SK-N-SH (cell line): Measurements from ENCODE around the gene PDIK1L. TPM values are rescaled to one million over a fixed set of nuclear protein-coding genes. Genes with fewer than 3 reads are reported as not detected.
A peak's percentile ranks its signal among the peaks of the same experiment; 100 is the strongest.

Experiments used
- CTCF ChIA-PET: fragments of 300-600, 350-600 bp; formaldehyde crosslinking; extraction: SDS; loops from one replicate; lab custom pipeline; 2021; lab: Yijun Ruan, JAX
- POLR2A ChIA-PET: fragments of 350-600 bp; sonication (Branson Sonifier 250); formaldehyde crosslinking; extraction: SDS; loops from one replicate; lab custom pipeline; 2020; ENCODE audit warnings: antibody characterized with exemption, inconsistent platforms; lab: Yijun Ruan, JAX
- DNase-seq: peaks from one replicate; pipeline ENCODE4 v3.0.0; 2012
- H2AFZ ChIP-seq: fragments of 200-600 bp; sonication (generic); 2 replicates; pipeline ENCODE4 v1.8.1; 2016; ENCODE audit warnings: antibody characterized with exemption, mild to moderate bottlenecking, low read depth
- H3F3A ChIP-seq: fragments of 200-600 bp; sonication (generic); replicated peaks from 2 replicates; pipeline ENCODE3; 2016; ENCODE audit warnings: antibody characterized with exemption, mild to moderate bottlenecking; ENCODE audit not compliant: insufficient read depth
- H3K27ac ChIP-seq, 2 experiments: fragments of 200-500 bp in 1 of 2; fragments of 200-600 bp in 1 of 2; sonication (Bioruptor generic) in 1 of 2; sonication (generic), shearing (Covaris generic) in 1 of 2; 2 replicates each; pipeline versions ENCODE4 v1.5.1 to v1.6.1; 2014 to 2016; ENCODE audit warnings: low read depth in 2 of 2, inconsistent platforms in 1 of 2, low read length in 1 of 2, mild to moderate bottlenecking in 1 of 2, mixed read lengths in 1 of 2
- H3K27me3 ChIP-seq: fragments of 200-600 bp; sonication (generic), shearing (Covaris generic); 2 replicates; pipeline ENCODE4 v1.6.1; 2016; ENCODE audit warnings: mixed run types; ENCODE audit not compliant: insufficient read depth
- H3K36me3 ChIP-seq, 2 experiments: fragments of 200-500 bp in 1 of 2; fragments of 200-600 bp in 1 of 2; sonication (Bioruptor generic) in 1 of 2; sonication (generic) in 1 of 2; replicated peaks in 1 of 2; 2 replicates each; pipeline versions ENCODE3 to v1.5.1; 2014 to 2016; ENCODE audit warnings: low read length in 1 of 2, mild to moderate bottlenecking in 1 of 2; ENCODE audit not compliant: insufficient read depth in 2 of 2, control insufficient read depth in 1 of 2
- H3K4me1 ChIP-seq, 2 experiments: fragments of 200-500 bp in 1 of 2; fragments of 200-600 bp in 1 of 2; sonication (Bioruptor generic) in 1 of 2; sonication (generic), shearing (Covaris generic) in 1 of 2; 2 replicates each; pipeline versions ENCODE4 v1.5.1 to v1.6.1; 2014 to 2016; ENCODE audit warnings: low read depth in 1 of 2, low read length in 1 of 2, mixed run types in 1 of 2; ENCODE audit not compliant: insufficient read depth in 2 of 2, control insufficient read depth in 1 of 2
- H3K4me2 ChIP-seq: fragments of 200-600 bp; sonication (generic), shearing (Covaris generic); 2 replicates; pipeline ENCODE4 v1.6.1; 2017; ENCODE audit warnings: mixed run types
- H3K4me3 ChIP-seq, 2 experiments: fragments of 200-500 bp in 1 of 2; fragments of 200-600 bp in 1 of 2; sonication (Bioruptor generic) in 1 of 2; sonication (generic), shearing (Covaris generic) in 1 of 2; 2 replicates each; pipeline versions ENCODE4 v1.5.1 to v1.8.1; 2014 to 2016; ENCODE audit warnings: low read depth in 2 of 2, inconsistent platforms in 1 of 2, low read length in 1 of 2, mild to moderate bottlenecking in 1 of 2, mixed read lengths in 1 of 2, moderate library complexity in 1 of 2
- H3K79me2 ChIP-seq: fragments of 200-600 bp; sonication (generic); 2 replicates; pipeline ENCODE4 v1.8.1; 2017; ENCODE audit warnings: mild to moderate bottlenecking; ENCODE audit not compliant: insufficient read depth
- H3K9ac ChIP-seq: fragments of 200-600 bp; sonication (generic); 2 replicates; pipeline ENCODE4 v1.6.1; 2017; ENCODE audit warnings: mixed run types
- H3K9me2 ChIP-seq: fragments of 200-600 bp; sonication (generic); 2 replicates; pipeline ENCODE4 v1.6.1; 2017; ENCODE audit warnings: mixed run types
- H3K9me3 ChIP-seq: fragments of 200-600 bp; sonication (generic); 2 replicates; pipeline ENCODE4 v1.6.1; 2017; ENCODE audit warnings: mixed run types, mild to moderate bottlenecking, moderate library complexity
- H4K20me1 ChIP-seq: fragments of 200-600 bp; sonication (generic); 2 replicates; pipeline ENCODE4 v1.6.1; 2017; ENCODE audit warnings: mild to moderate bottlenecking, mixed run types; ENCODE audit not compliant: insufficient read depth
- CHD2 ChIP-seq: fragments of 150-350 bp; IDR thresholded peaks from 2 replicates; pipeline ENCODE4 v1.6.1; 2018; ENCODE audit warnings: low read length; ENCODE audit not compliant: partially characterized antibody
- ELF1 ChIP-seq: IDR thresholded peaks from 2 replicates; pipeline ENCODE4 v1.4.0; 2012
- EP300 ChIP-seq, 2 experiments: IDR thresholded peaks; 2 replicates each; pipeline versions ENCODE4 v1.4.0 to v1.6.1; 2012; ENCODE audit warnings: borderline replicate concordance in 1 of 2, low read depth in 1 of 2, low read length in 1 of 2
- EZH2phosphoT487 ChIP-seq: fragments of 200-600 bp; sonication (generic); IDR thresholded peaks from 2 replicates; pipeline ENCODE4 v1.6.1; 2017; ENCODE audit warnings: low read depth, mixed run types, mild to moderate bottlenecking, antibody characterized with exemption, moderate library complexity, borderline replicate concordance
- FOSL2 ChIP-seq: IDR thresholded peaks from 2 replicates; pipeline ENCODE4 v1.4.0; 2012; ENCODE audit warnings: low read depth, mild to moderate bottlenecking, moderate library complexity, borderline replicate concordance
- GABPA ChIP-seq: IDR thresholded peaks from 2 replicates; pipeline ENCODE4 v1.4.0; 2012; ENCODE audit warnings: low read depth, mild to moderate bottlenecking
- GATA2 ChIP-seq: sonication (generic); formaldehyde crosslinking; IDR thresholded peaks from 2 replicates; pipeline ENCODE4 v1.5.0; 2020; ENCODE audit warnings: mild to moderate bottlenecking, missing genetic modification reagents
- MAX ChIP-seq: IDR thresholded peaks from 2 replicates; pipeline ENCODE4 v1.4.0; 2012; ENCODE audit warnings: low read depth
- NFIC ChIP-seq: IDR thresholded peaks from 2 replicates; pipeline ENCODE4 v1.4.0; 2012; ENCODE audit warnings: borderline replicate concordance
- POLR2AphosphoS5 ChIP-seq: IDR thresholded peaks from 2 replicates; pipeline ENCODE4 v1.6.1; 2012; ENCODE audit warnings: low read depth, low read length
- RAD21 ChIP-seq: IDR thresholded peaks from 2 replicates; pipeline ENCODE4 v1.6.1; 2012; ENCODE audit warnings: mild to moderate bottlenecking, low read length
- RCOR1 ChIP-seq: fragments of 150-350 bp; IDR thresholded peaks from 2 replicates; pipeline ENCODE4 v1.6.1; 2017; ENCODE audit warnings: antibody characterized with exemption, low read length
- RFX5 ChIP-seq: IDR thresholded peaks from 2 replicates; pipeline ENCODE4 v1.6.1; 2012; ENCODE audit warnings: mild to moderate bottlenecking, improper control_type of control experiment, low read length
- SIN3A ChIP-seq: IDR thresholded peaks from 2 replicates; pipeline ENCODE4 v1.6.1; 2012; ENCODE audit warnings: low read depth, mild to moderate bottlenecking, low read length, moderate library complexity, borderline replicate concordance
- TAF1 ChIP-seq: IDR thresholded peaks from 2 replicates; pipeline ENCODE4 v1.6.1; 2012; ENCODE audit warnings: low read depth, mild to moderate bottlenecking, low read length, moderate library complexity, borderline replicate concordance
- TCF12 ChIP-seq: IDR thresholded peaks from 2 replicates; pipeline ENCODE4 v1.4.0; 2012
- TEAD4 ChIP-seq: IDR thresholded peaks from 2 replicates; pipeline ENCODE4 v1.4.0; 2012; ENCODE audit warnings: mild to moderate bottlenecking, borderline replicate concordance; ENCODE audit not compliant: insufficient read depth
- USF2 ChIP-seq: fragments of 150-350 bp; IDR thresholded peaks from 2 replicates; pipeline ENCODE4 v1.6.1; 2017; ENCODE audit warnings: antibody characterized with exemption, low read length, low read depth, borderline replicate concordance
- ZBTB33 ChIP-seq: IDR thresholded peaks from 2 replicates; pipeline ENCODE4 v1.4.0; 2012; ENCODE audit warnings: low read depth, borderline replicate concordance
- WGBS: methylation state at CpG from one replicate; pipeline ENCODE4 v1.1.6; 2017; ENCODE audit warnings: low lambda C conversion rate; 5-methylcytosine and 5-hydroxymethylcytosine counted together
- polyA plus RNA-seq, 3 experiments: library from polyadenylated mRNA; depleted of rRNA; stranded (reverse); fragments of >200 nt; gene quantifications; 2 replicates each; pipeline ENCODE4 v1.2.3, GENCODE V29; 2012
- TF ChIP-seq, protein P1 (sequence below): IDR thresholded peaks from 2 replicates; pipeline ENCODE4 v1.4.0; 2012; ENCODE audit warnings: low read depth, borderline replicate concordance
- TF ChIP-seq, protein P2 (sequence below): fragments of 200-600 bp; sonication (generic); IDR thresholded peaks from 2 replicates; pipeline ENCODE4 v1.6.1; 2017; ENCODE audit warnings: antibody characterized with exemption, mild to moderate bottlenecking, moderate library complexity
- TF ChIP-seq, protein P3 (sequence below): fragments of 150-350 bp; IDR thresholded peaks from 2 replicates; pipeline ENCODE4 v1.6.1; 2016; ENCODE audit warnings: mild to moderate bottlenecking, low read depth, low read length
- TF ChIP-seq, protein P4 (sequence below): IDR thresholded peaks from 2 replicates; pipeline ENCODE4; 2012

Gene PDIK1L
- polyA plus RNA-seq, 1 of the 3 experiments (the other 2 are of a cell fraction), result 1.2 TPM

DNA sequence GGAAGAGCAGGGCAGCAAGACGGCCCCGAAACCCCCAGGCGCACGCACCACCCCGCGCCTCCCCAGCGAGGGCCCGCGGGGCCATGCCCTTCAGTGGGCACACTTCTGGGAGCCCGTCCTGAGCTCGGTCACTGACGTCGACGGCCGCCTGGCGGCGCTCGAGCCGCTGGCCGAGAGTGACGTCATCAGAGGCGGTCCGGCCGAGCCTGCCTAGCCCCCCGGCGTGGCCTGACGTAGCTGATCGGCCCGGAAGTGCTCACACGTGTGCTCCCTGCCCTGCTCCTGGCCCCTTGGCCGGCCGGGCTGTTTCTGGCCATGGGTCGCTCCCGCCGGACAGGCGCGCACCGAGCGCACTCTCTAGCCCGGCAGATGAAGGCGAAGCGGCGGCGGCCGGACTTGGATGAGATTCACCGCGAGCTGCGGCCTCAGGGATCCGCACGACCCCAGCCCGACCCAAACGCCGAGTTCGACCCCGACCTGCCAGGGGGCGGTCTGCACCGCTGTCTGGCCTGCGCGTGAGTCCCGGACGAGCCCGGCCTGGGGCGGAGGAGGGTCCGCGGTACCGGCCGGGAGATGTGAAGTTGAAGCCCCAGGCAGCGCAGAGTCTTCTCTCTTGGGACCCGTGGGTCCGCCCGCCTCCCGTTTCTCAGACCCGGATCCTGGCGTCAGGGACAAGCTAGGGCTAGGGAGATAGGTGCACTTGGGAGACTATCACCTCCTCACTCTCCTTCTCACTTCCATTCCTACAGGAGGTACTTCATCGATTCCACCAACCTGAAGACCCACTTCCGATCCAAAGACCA is 58.2 kb downstream of the PDIK1L start, which contains the start of gene ZNF593:
Gene ZNF593 (plus strand): TSS at position 240 of the 803 bp plus-strand sequence. CDS start 76 bp downstream, at position 316.
- H3K4me1 ChIP-seq, result peaks cover 0 to 18% of the 10 kb centered on the region in 2 experiments; a peak in 2 of 4 replicates
- CTCF ChIA-PET, result interaction anchor here (0.6 to 2.7 kb wide), 41 partner anchors 9 to 195 kb away, joined by 3 to 28 read pairs (median 4); partner anchors contain the start of genes CEP85, EXTL1 and PAFAH2
- H3K27me3 ChIP-seq, result no peaks in the 10 kb centered on the region
- H3K4me3 ChIP-seq, result peak within 1 kb of the TSS; percentile 85 to 98
- H2AFZ ChIP-seq, result peak within 1 kb of the TSS; percentile 86
- H3K9me2 ChIP-seq, result no peaks in the 10 kb centered on the region
- peaks cover 12% of the 10 kb centered on the region for H3F3A ChIP-seq
- DNase-seq, result peak; percentile 99
- peak within 1 kb of the TSS; percentile 95 for H3K4me2 ChIP-seq
- H3K36me3 ChIP-seq, result peaks cover 0 to 2% of the 10 kb centered on the region in 2 experiments
- POLR2A ChIA-PET, result interaction anchor here (1.1 to 1.6 kb wide), 2 partner anchors 58 to 64 kb away, joined by 3 read pairs; partner anchors contain the start of genes CEP85 and PDIK1L
- H3K27ac ChIP-seq, result peak within 1 kb of the TSS; percentile 48 to 54; a peak in 3 of 4 replicates
- H3K79me2 ChIP-seq, result peaks cover 17% of the 10 kb centered on the region; the same call in 1 of the 2 replicates
- H3K9ac ChIP-seq, result peak within 1 kb of the TSS; percentile 92
- WGBS, result 18% methylated on average over 10 of the region's 76 CpGs
- no peaks in the 10 kb centered on the region for H3K9me3 ChIP-seq
- H4K20me1 ChIP-seq, result no peaks in the 10 kb centered on the region
- TF ChIP-seq, protein P1, sequence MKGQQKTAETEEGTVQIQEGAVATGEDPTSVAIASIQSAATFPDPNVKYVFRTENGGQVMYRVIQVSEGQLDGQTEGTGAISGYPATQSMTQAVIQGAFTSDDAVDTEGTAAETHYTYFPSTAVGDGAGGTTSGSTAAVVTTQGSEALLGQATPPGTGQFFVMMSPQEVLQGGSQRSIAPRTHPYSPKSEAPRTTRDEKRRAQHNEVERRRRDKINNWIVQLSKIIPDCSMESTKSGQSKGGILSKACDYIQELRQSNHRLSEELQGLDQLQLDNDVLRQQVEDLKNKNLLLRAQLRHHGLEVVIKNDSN, result 0 out of 2 replicates have a peak, but pooled peaks have one; percentile 43
- TF ChIP-seq RCOR1, result no peak
- TF ChIP-seq ZBTB33, result no peak
- TF ChIP-seq SIN3A, result peak; percentile 96; the same call in 1 of the 2 replicates
- no peak for TF ChIP-seq TEAD4
- peak; percentile 47; the same call in 1 of the 2 replicates for TF ChIP-seq RAD21
- 0 out of 2 replicates have a peak, but pooled peaks have one; percentile 54 for TF ChIP-seq RFX5
- TF ChIP-seq, protein P2, sequence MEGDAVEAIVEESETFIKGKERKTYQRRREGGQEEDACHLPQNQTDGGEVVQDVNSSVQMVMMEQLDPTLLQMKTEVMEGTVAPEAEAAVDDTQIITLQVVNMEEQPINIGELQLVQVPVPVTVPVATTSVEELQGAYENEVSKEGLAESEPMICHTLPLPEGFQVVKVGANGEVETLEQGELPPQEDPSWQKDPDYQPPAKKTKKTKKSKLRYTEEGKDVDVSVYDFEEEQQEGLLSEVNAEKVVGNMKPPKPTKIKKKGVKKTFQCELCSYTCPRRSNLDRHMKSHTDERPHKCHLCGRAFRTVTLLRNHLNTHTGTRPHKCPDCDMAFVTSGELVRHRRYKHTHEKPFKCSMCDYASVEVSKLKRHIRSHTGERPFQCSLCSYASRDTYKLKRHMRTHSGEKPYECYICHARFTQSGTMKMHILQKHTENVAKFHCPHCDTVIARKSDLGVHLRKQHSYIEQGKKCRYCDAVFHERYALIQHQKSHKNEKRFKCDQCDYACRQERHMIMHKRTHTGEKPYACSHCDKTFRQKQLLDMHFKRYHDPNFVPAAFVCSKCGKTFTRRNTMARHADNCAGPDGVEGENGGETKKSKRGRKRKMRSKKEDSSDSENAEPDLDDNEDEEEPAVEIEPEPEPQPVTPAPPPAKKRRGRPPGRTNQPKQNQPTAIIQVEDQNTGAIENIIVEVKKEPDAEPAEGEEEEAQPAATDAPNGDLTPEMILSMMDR, result peak; percentile 78
- TF ChIP-seq TCF12, result no peak
- peak; percentile 47; the same call in 1 of the 2 replicates for TF ChIP-seq FOSL2
- TF ChIP-seq ELF1, result peak; percentile 82
- no peak for TF ChIP-seq EZH2phosphoT487
- peak; percentile 83 for TF ChIP-seq POLR2AphosphoS5
- TF ChIP-seq GATA2 (CRISPR knock-in tag), result no peak
- TF ChIP-seq TAF1, result peak; percentile 60; the same call in 1 of the 2 replicates
- TF ChIP-seq USF2, result no peak
- TF ChIP-seq, protein P3, sequence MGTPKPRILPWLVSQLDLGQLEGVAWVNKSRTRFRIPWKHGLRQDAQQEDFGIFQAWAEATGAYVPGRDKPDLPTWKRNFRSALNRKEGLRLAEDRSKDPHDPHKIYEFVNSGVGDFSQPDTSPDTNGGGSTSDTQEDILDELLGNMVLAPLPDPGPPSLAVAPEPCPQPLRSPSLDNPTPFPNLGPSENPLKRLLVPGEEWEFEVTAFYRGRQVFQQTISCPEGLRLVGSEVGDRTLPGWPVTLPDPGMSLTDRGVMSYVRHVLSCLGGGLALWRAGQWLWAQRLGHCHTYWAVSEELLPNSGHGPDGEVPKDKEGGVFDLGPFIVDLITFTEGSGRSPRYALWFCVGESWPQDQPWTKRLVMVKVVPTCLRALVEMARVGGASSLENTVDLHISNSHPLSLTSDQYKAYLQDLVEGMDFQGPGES, result no peak
- TF ChIP-seq EP300 (IDR thresholded peaks at IDR 0.05; ENCODE audit: borderline replicate concordance in 1 of 2, low read depth in 1 of 2, low read length in 1 of 2), result no peak
- peak; percentile 98 for TF ChIP-seq MAX
- TF ChIP-seq GABPA, result peak; percentile 77
- TF ChIP-seq NFIC, result no peak
- peak; percentile 60 for TF ChIP-seq CHD2
- TF ChIP-seq, protein P4, sequence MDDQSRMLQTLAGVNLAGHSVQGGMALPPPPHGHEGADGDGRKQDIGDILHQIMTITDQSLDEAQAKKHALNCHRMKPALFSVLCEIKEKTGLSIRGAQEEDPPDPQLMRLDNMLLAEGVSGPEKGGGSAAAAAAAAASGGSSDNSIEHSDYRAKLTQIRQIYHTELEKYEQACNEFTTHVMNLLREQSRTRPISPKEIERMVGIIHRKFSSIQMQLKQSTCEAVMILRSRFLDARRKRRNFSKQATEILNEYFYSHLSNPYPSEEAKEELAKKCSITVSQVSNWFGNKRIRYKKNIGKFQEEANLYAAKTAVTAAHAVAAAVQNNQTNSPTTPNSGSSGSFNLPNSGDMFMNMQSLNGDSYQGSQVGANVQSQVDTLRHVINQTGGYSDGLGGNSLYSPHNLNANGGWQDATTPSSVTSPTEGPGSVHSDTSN, result no peak
